HG03139 (cell line): ENCODE measurements around the gene REG1B.

ENCODE experiments used
- ATAC-seq: cut with Tn5 transposase; IDR thresholded peaks from one replicate; pipeline ENCODE4 v1.9.1; 2021; ENCODE audit not compliant: unreplicated experiment

REG1B gene, protein sequence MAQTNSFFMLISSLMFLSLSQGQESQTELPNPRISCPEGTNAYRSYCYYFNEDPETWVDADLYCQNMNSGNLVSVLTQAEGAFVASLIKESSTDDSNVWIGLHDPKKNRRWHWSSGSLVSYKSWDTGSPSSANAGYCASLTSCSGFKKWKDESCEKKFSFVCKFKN

GRCh38 chr2:79087785-79088364, at the start of gene REG1B:
REG1B (minus strand) TSS chr2:79087993; CDS start chr2:79087612, 381 bp downstream.
- no peak for ATAC-seq

DNA sequence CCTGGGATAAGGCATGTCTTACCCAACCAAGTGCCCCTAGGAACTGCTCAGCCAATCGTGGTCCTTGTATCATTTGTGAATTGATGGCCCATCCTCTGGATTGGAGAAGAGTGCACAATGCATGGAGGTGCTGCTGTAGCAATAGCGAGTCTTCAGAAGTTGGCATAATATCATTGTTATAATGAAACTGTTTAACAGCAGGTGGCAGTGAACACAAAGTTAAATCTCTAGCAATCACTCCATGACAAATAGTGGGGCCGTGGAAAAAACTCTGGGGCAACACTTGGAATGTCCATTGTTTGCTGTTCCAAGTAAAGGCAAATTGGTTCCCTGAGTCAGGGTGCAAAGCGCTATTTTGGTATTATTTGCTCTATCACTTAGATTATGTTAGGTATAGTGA, 43.9 kb upstream of the REG1B start:
- no peak for ATAC-seq

GRCh38 chr2:79129804-79130203, 42.0 kb upstream of the REG1B start:
- no peak for ATAC-seq

GRCh38 chr2:79129260-79129659, 41.5 kb upstream of the REG1B start:
- no peak for ATAC-seq

- ATAC-seq, result no peak
These were observed 40.6 kb upstream of the REG1B start for GRCh38 chr2:79128406-79128805.

GRCh38 chr2:79125721-79125985, 37.9 kb upstream of the REG1B start:
- ATAC-seq, result no peak

DNA sequence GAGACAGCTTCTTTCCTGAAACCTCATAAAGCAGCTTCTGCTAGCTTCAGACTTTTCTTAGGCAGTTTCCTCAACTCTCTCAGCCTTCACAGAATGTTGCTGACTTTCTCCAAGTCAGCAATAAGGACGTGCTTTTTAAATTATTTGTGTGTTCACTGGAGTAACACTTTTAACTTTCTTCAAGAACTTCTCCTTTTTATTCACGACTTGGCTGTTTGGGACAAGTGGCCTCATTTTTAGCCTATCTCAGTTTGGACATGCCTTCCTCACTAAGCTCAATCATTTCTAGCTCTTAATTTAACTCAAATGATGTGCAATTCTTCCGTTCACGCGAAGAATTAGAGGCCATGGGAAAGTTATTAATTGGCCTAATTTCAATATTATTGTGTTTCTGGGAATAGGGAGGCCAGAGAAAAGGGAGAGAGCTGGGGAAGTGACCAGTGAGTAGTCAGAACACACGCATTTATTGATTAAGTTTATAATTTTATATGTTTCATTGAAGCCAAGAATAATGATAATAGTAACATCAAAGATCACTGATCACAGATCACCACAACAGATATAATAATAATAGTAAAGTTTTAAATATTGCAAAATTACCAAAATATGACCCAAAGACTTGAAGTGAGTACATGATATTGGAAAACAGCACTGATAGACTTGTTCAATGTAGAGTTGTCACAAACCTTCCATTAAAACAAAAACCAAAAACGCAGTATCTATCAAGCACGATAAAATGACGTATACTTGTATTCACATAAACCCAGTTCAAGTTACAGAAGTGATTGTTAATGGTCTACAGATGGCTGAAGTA, 37.3 kb upstream of the REG1B start:
- ATAC-seq, result no peak

- no peak for ATAC-seq
These were observed 34.9 kb upstream of the REG1B start for GRCh38 chr2:79122676-79123075.

DNA sequence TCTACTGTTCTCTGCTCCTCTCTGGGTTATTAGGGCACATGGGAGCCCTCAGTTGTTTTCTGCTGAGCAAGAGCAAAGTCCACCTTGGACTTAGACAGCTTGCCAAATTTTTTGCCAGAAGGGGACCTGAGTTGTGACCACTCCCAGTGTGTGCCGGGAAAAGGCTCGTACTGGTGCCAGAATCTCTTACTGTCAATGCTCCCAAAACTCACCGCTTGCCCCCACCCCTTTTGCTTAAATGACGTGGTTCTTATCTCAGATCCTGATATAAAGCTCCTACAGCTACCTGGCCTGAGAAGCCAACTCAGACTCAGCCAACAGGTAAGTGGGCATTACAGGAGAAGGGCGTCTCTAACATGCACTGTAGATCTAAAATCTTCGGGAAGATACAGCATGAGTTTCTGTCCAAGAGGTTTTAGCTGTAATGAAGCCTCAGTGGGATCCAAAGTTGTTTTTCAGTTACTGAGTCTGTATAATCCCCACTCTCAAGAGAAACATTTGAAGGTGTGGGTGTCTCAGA, 32.5 kb upstream of the REG1B start, which contains the start of gene REG1A:
Gene REG1A (plus strand): TSS at position 295 of the 520 bp plus-strand sequence. CDS start 374 bp downstream, outside the sequence.
- no peak for ATAC-seq

DNA sequence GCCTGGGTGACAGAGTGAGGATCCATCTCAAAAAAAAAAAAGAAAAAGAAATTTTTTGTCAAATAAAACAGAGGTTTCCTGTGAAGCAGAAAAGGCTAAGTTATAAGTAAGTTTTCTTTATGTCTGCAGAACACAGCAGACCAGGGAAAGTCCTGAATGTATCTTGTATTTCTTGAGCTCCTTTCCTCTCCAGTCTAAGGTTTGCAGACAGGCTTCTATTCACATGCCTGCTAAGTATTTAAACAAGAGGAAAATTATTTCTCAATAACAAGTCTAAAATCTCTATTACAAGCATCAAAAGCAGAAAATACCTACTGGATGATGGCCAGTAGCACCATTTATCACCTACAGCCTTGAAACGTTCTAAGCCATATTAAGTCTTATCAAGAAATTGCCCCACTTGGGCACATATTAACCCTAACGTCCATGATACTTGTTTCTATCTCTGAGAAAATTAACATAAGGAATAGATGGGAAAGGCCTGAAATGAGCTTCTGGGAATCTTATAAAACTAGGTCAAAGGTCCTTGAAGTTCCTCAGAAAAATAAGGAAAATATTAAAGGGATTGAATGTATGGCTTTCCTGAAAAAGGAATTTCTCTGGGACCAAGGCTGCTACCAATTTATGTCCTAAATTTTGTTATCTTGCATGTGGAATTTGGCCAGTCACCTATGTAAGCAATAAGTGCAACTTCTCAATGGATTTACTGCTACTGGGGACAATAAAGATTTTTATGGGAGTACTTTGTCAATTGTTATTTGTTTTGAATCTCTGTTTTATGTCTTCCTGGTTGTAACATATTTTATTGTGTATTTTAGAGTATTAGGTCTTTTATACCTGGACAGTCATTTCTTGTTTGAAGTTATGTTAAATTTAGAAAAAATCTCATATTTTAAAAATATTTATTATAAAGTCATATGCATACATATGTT, 29.5 kb upstream of the REG1B start:
- no peak for ATAC-seq

- no peak for ATAC-seq
These were observed 27.2 kb upstream of the REG1B start for GRCh38 chr2:79114797-79115494.

DNA sequence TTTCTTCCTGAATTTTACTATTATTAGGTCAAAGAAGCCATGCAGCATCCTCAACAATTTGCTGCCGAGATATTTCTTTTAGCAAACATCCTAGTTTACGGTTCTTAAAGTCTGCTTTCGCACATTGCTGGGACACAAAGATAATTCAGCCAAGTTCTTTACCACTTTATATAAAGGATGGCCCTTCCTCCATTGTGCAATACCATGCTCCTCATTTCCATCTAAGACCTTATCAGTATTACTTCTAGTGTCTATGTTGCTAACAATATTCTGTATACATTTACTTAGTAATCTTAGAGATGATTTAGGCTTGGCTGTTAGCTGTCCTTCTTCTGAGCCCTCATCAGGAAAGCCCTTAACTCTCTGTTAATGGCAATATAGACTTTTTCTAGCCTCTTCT, 24.5 kb upstream of the REG1B start:
- no peak for ATAC-seq

GRCh38 chr2:79105259-79105658, 17.5 kb upstream of the REG1B start:
- ATAC-seq, result no peak

- ATAC-seq, result no peak
These were observed 15.4 kb upstream of the REG1B start for GRCh38 chr2:79103214-79103613.

- ATAC-seq, result no peak
These were observed 13.2 kb upstream of the REG1B start for GRCh38 chr2:79101024-79101423.

- ATAC-seq, result no peak
These were observed 12.5 kb upstream of the REG1B start for GRCh38 chr2:79100285-79100684.

DNA sequence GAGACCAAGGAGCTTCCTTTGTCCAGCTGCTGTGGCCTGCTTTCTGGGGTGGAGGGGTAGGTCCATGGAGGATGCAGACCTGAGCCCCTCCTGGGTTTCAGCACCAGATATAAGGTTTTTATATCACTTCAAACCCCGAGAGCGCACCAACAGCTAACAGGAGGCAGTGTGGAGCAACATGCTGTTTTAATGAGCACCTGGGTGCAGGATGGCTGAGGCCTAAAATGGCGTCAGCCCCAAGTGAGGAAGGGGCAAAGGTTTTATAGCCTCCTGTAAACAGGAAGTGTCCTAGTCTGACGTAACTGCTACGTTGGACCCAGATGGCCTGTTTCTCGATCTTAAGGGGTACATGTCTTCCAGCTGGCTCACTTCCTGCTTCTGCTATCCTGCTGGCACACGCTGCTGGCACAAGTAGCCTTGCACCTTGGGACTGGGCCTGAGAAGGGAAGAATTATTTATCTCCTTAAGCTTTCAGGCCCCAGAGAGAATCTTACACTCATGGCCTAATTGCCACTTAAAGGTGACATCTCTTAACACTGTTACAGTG, 11.4 kb upstream of the REG1B start:
- ATAC-seq, result no peak

- ATAC-seq, result no peak
These were observed 10.1 kb upstream of the REG1B start for GRCh38 chr2:79097843-79098242.

- ATAC-seq, result no peak
These were observed 2.9 kb upstream of the REG1B start for GRCh38 chr2:79090693-79091092.

GRCh38 chr2:79086255-79086654, 1.5 kb downstream of the REG1B start:
- no peak for ATAC-seq
